A549 (cell line): ENCODE results near the gene LGR4.

Experiments used
- CBX8 ChIP-seq: fragments of 200-600 bp; sonication (generic); IDR thresholded peaks from 2 replicates; pipeline ENCODE4 v1.6.1; 2016
- CTCF ChIP-seq: fragments of >200 bp; sonication (Bioruptor Twin); formaldehyde crosslinking; IDR thresholded peaks from 3 replicates; pipeline ENCODE4 v1.5.1; 2016
- JUN ChIP-seq, 2 experiments: fragments of >200 bp; sonication (Bioruptor Twin); formaldehyde crosslinking; IDR thresholded peaks; 2 replicates in 1 of 2; 3 replicates in 1 of 2; pipeline ENCODE4 v1.6.1; 2016 to 2017
- SMC3 ChIP-seq: fragments of >200 bp; sonication (Bioruptor Twin); formaldehyde crosslinking; IDR thresholded peaks from 3 replicates; pipeline ENCODE4 v1.6.1; 2018; ENCODE audit warnings: inconsistent platforms

GRCh38 chr11:27514076-27514475, 41.5 kb upstream of the LGR4 start:
- no peak for TF ChIP-seq JUN (IDR thresholded peaks at IDR 0.05)
- no peak for TF ChIP-seq CBX8
- no peak for TF ChIP-seq CTCF
- no peak for TF ChIP-seq SMC3
